Lower lobe of right lung (tissue), 2 donors: ENCODE data around the gene KIF6. TPM values are rescaled to one million over a fixed set of nuclear protein-coding genes. Genes with fewer than 3 reads are reported as not detected.

Experiments used
- ATAC-seq, 2 donors: fragments of 200-7000 bp; cut with Tn5 transposase; one replicate each; pipeline ENCODE4 v1.9.1; 2020 to 2022; ENCODE audit warnings: mild to moderate bottlenecking in 2 of 2, moderate library complexity in 2 of 2
- DNase-seq: peaks from one replicate; pipeline ENCODE4 v3.0.0-alpha.2; 2020
- H3K27ac ChIP-seq: fragments of 200-600 bp; one replicate; pipeline ENCODE4 v1.8.0; 2022
- H3K27me3 ChIP-seq: fragments of 200-600 bp; one replicate; pipeline ENCODE4 v1.8.0; 2022; ENCODE audit warnings: low read depth
- H3K36me3 ChIP-seq: fragments of 200-600 bp; one replicate; pipeline ENCODE4 v1.8.0; 2022; ENCODE audit warnings: mild to moderate bottlenecking
- H3K4me1 ChIP-seq: fragments of 200-600 bp; one replicate; pipeline ENCODE4 v1.8.0; 2022
- H3K4me3 ChIP-seq: fragments of 200-600 bp; one replicate; pipeline ENCODE4 v1.8.0; 2022; ENCODE audit warnings: mild to moderate bottlenecking
- H3K9me3 ChIP-seq: fragments of 200-600 bp; one replicate; pipeline ENCODE4 v1.8.0; 2022
- CTCF ChIP-seq: fragments of 200-600 bp; IDR thresholded peaks from one replicate; pipeline ENCODE4 v1.8.0; 2022; ENCODE audit warnings: antibody characterized with exemption, mild to moderate bottlenecking
- intact Hi-C: fragments of 100-400 bp; cut with DNase I; formaldehyde crosslinking; loops from one replicate; pipeline ENCODE4 v1.11.0; 2022
- total RNA-seq: library from RNA; stranded (reverse); fragmentation: NEBNext Ultra II Directional; extraction: Animal tissue kit (Norgen Biotek cat#: 25700); gene quantifications from one replicate; pipeline ENCODE4 v1.2.1, GENCODE V29; 2021
- donor health status: DM: no; HTN: yes; CAD: no; lungs with severe emphysema.

Gene KIF6
- total RNA-seq, 1 donor from 2014 or later, result 2.5 TPM

DNA sequence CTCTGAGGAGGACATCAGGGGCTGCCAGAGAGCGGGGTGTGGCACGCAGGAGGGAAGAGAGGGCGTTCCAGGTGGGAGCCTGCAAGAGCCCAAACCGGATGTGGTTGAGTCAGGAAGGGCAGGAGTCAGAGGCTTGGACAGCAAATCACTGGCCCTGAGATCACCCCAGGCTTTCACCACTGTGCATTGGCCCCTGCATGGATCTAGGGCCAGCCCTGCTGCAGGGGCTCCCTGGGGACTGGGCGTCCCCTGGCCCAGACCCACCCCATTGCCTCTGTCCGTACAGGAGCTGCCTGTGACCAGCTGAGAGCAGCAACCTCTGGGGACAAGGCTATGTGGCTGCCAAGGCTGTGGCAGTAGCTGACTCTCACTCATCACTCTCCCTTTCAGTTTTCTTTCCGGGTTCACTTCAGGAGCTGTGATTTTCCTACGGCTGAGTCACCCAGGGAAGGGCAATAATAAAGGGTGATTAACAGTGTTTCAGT is 444.9 kb downstream of the KIF6 start:
- no peaks in the 10 kb centered on the region for H3K36me3 ChIP-seq
- DNase-seq (no peak), ATAC-seq (peak; percentile 41 to 50)
- no peak overlapping the region for H3K27ac ChIP-seq
- no peak overlapping the region for H3K4me3 ChIP-seq
- no peak for TF ChIP-seq CTCF
- no peaks in the 10 kb centered on the region for H3K9me3 ChIP-seq
- H3K27me3 ChIP-seq, result no peaks in the 10 kb centered on the region
- H3K4me1 ChIP-seq, result no peaks in the 10 kb centered on the region
- intact Hi-C loops, result no loop called here

Other genes starting within 250 kb of the KIF6 start
- gene DAAM2, start 67.0 kb upstream of the KIF6 start, total RNA-seq, result 29.0 TPM
- gene MOCS1, start 209.1 kb upstream of the KIF6 start, total RNA-seq, result 22.9 TPM